GM23338 (cell line): Measurements from ENCODE around the gene SNAPIN. TPM values are rescaled to one million over a fixed set of nuclear protein-coding genes. Genes with fewer than 3 reads are reported as not detected.

Source experiments
- ATAC-seq: fragments of 200-7000 bp; cut with Tn5 transposase; 3 replicates; pipeline ENCODE4 v1.9.1; 2020
- DNase-seq: peaks from one replicate; pipeline ENCODE4 v3.0.0-alpha.2; 2015; ENCODE audit warnings: low spot score
- H2AFZ ChIP-seq: fragments of 200-600 bp; sonication (generic); 2 replicates; pipeline ENCODE4 v1.8.0; 2016; ENCODE audit warnings: antibody characterized with exemption, mild to moderate bottlenecking, moderate library complexity
- H3F3A ChIP-seq: fragments of 200-600 bp; sonication (generic); replicated peaks from 2 replicates; pipeline ENCODE4 v1.8.0; 2017; ENCODE audit warnings: antibody characterized with exemption, mixed run types, low read depth
- H3K27ac ChIP-seq: fragments of 200-600 bp; sonication (generic); 2 replicates; pipeline ENCODE4 v1.6.1; 2016; ENCODE audit warnings: low read depth
- H3K27me3 ChIP-seq: fragments of 200-600 bp; sonication (generic); 2 replicates; pipeline ENCODE4 v1.8.0; 2016; ENCODE audit warnings: mild to moderate bottlenecking, mixed run types, moderate library complexity; ENCODE audit not compliant: insufficient read depth
- H3K36me3 ChIP-seq: fragments of 200-600 bp; sonication (generic); 2 replicates; pipeline ENCODE4 v1.8.0; 2016; ENCODE audit warnings: mild to moderate bottlenecking; ENCODE audit not compliant: insufficient read depth
- H3K4me1 ChIP-seq: fragments of 200-600 bp; sonication (generic); 2 replicates; pipeline ENCODE4 v1.8.0; 2016; ENCODE audit warnings: mild to moderate bottlenecking, moderate library complexity; ENCODE audit not compliant: insufficient read depth
- H3K4me2 ChIP-seq: fragments of 200-600 bp; sonication (generic); 2 replicates; pipeline ENCODE4 v1.7.1; 2017; ENCODE audit warnings: mixed run types
- H3K4me3 ChIP-seq: fragments of 200-600 bp; sonication (generic); 2 replicates; pipeline ENCODE4 v1.6.1; 2016; ENCODE audit warnings: mixed run types
- H3K79me2 ChIP-seq: fragments of 200-600 bp; sonication (generic); replicated peaks from 2 replicates; pipeline ENCODE4 v1.8.0; 2017; ENCODE audit warnings: mild to moderate bottlenecking; ENCODE audit not compliant: insufficient read depth
- H3K9me2 ChIP-seq: fragments of 200-600 bp; sonication (generic); 2 replicates; pipeline ENCODE4 v1.8.0; 2017; ENCODE audit not compliant: insufficient read depth
- H4K20me1 ChIP-seq: fragments of 200-600 bp; sonication (generic); replicated peaks from 2 replicates; pipeline ENCODE4 v1.8.0; 2017; ENCODE audit warnings: mild to moderate bottlenecking; ENCODE audit not compliant: insufficient read depth
- H3K27ac Mint-ChIP-seq: 2 replicates; pipeline ENCODE4 v1.8.0; 2020; ENCODE audit warnings: inconsistent platforms, mild to moderate bottlenecking, moderate library complexity, mixed read lengths
- H3K27me3 Mint-ChIP-seq: 3 replicates; pipeline ENCODE4 v1.8.0; 2022; ENCODE audit warnings: low read depth, mild to moderate bottlenecking, moderate library complexity, mixed read lengths, inconsistent platforms; ENCODE audit not compliant: insufficient read depth, poor library complexity
- H3K36me3 Mint-ChIP-seq: 3 replicates; pipeline ENCODE4 v1.8.0; 2021; ENCODE audit warnings: low read depth, mild to moderate bottlenecking, inconsistent platforms, moderate library complexity, mixed read lengths
- H3K4me1 Mint-ChIP-seq: 3 replicates; pipeline ENCODE4 v1.8.0; 2020; ENCODE audit warnings: mild to moderate bottlenecking, inconsistent platforms, mixed read lengths
- H3K4me3 Mint-ChIP-seq: 3 replicates; pipeline ENCODE4 v1.8.0; 2021; ENCODE audit warnings: moderate library complexity, mild to moderate bottlenecking, inconsistent platforms, mixed read lengths
- H3K9me3 Mint-ChIP-seq: 3 replicates; pipeline ENCODE4 v1.8.0; 2020; ENCODE audit warnings: moderate library complexity, mild to moderate bottlenecking, inconsistent platforms, mixed read lengths
- CREB1 ChIP-seq: fragments of 250-450 bp; sonication (Bioruptor Pico); IDR thresholded peaks from 2 replicates; pipeline ENCODE4 v1.5.0; 2020; ENCODE audit warnings: low read depth, mild to moderate bottlenecking, moderate library complexity
- CTCF ChIP-seq, 2 experiments: fragments of 200-600 bp in 1 of 2; sonication (generic) in 1 of 2; conservative IDR thresholded peaks; 2 replicates each; pipeline versions ENCODE4 v1.5.1 to v1.6.1; 2016 to 2017; ENCODE audit warnings: antibody characterized with exemption in 2 of 2, low read depth in 2 of 2, mild to moderate bottlenecking in 2 of 2, moderate library complexity in 1 of 2
- EZH2 ChIP-seq: fragments of 200-600 bp; sonication (generic); IDR thresholded peaks from one replicate; pipeline ENCODE4 v1.8.0; 2017; ENCODE audit warnings: antibody characterized with exemption, mild to moderate bottlenecking, low read depth; ENCODE audit not compliant: unreplicated experiment
- EZH2phosphoT487 ChIP-seq: fragments of 200-600 bp; sonication (generic); IDR thresholded peaks from one replicate; pipeline ENCODE4 v1.8.1; 2018; ENCODE audit warnings: antibody characterized with exemption; ENCODE audit not compliant: unreplicated experiment
- JUNB ChIP-seq: IDR thresholded peaks from one replicate; pipeline ENCODE4 v1.6.1; 2016; ENCODE audit warnings: antibody characterized with exemption; ENCODE audit not compliant: unreplicated experiment
- NANOG ChIP-seq: IDR thresholded peaks from 2 replicates; pipeline ENCODE4 v1.6.1; 2016; ENCODE audit warnings: antibody characterized with exemption, borderline replicate concordance
- POLR2AphosphoS5 ChIP-seq: IDR thresholded peaks from 2 replicates; pipeline ENCODE4 v1.6.1; 2016; ENCODE audit warnings: antibody characterized with exemption, low read depth
- ZNF114 ChIP-seq: fragments of 250-450 bp; sonication (Bioruptor Pico); IDR thresholded peaks from 2 replicates; pipeline ENCODE4 v1.5.0; 2020; ENCODE audit warnings: mild to moderate bottlenecking, moderate library complexity
- ZNF331 ChIP-seq: fragments of 250-450 bp; sonication (Bioruptor Pico); IDR thresholded peaks from 2 replicates; pipeline ENCODE4 v1.5.0; 2020; ENCODE audit warnings: low read depth, mild to moderate bottlenecking, moderate library complexity
- polyA plus RNA-seq: library from polyadenylated mRNA; unstranded; fragments of >200 nt; fragmentation: Nextera tagmentation; extraction: Ambion mirVana; gene quantifications from 2 replicates; pipeline ENCODE4 v1.2.1, GENCODE V29; 2016
- total RNA-seq: library from RNA; depleted of rRNA; stranded (reverse); fragments of >200 nt; shearing (Covaris generic); gene quantifications from 2 replicates; pipeline ENCODE4 v1.2.3, GENCODE V29; 2014
- TF ChIP-seq, protein P1 (sequence below): IDR thresholded peaks from 2 replicates; pipeline ENCODE4 v1.6.1; 2016; ENCODE audit warnings: antibody characterized with exemption
- TF ChIP-seq, protein P2 (sequence below): fragments of 250-450 bp; sonication (Bioruptor Pico); IDR thresholded peaks from 2 replicates; pipeline ENCODE4 v1.5.0; 2020; ENCODE audit warnings: mild to moderate bottlenecking, moderate library complexity
- TF ChIP-seq, protein P3 (sequence below): IDR thresholded peaks from one replicate; pipeline ENCODE4 v1.6.1; 2018; ENCODE audit warnings: antibody characterized with exemption; ENCODE audit not compliant: unreplicated experiment

The SNAPIN gene
- total and polyA plus RNA-seq, 2 experiments from 2014 or later: 25.6 to 48.5 TPM

DNA sequence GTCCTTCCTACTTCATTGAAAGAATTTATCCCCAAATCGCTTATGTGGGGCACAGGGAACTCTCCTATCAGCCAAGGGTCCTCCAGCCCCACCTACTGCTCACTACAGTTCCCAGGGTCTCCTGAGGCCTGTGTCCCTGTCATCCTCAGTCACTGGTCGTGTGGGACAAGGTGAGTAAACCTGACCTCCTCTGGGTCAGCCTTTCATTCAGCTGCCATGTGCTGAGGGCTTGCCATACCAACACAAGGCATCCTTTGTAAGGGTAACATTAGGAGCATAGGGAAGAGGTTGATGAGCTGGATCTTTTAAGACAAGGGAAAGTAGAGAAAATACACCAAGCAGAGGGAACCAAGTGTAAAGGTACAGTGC is 11.2 kb upstream of the SNAPIN start:
- Mint-ChIP-seq H3K27me3 (peaks cover 12% of the 10 kb centered on the region), H3K27ac (peak overlapping the region; percentile 15; the same call in 1 of the 2 replicates), H3K4me1 (peaks cover 6% of the 10 kb centered on the region), H3K36me3 (peaks cover 44% of the 10 kb centered on the region), H3K4me3 (no peak overlapping the region), H3K9me3 (no peaks in the 10 kb centered on the region)
- H3K27ac ChIP-seq: peak overlapping the region; percentile 89
- no peaks in the 10 kb centered on the region for H3K4me1 ChIP-seq
- no peaks in the 10 kb centered on the region for H3K9me2 ChIP-seq
- H3K27me3 ChIP-seq: no peaks in the 10 kb centered on the region
- DNase-seq: peak; percentile 59
- peaks cover 3% of the 10 kb centered on the region; the same call in 1 of the 2 replicates for H3K79me2 ChIP-seq
- TF ChIP-seq ZNF114 (CRISPR knock-in tag) (no peak), EZH2 (no peak), NANOG (no peak), CTCF (conservative IDR thresholded peaks at IDR 0.05; ENCODE audit: low read depth in 2 of 2) (peak; percentile 9 to 40; a peak in 1 of 4 replicates), ZNF331 (no peak), JUNB (no peak), EZH2phosphoT487 (no peak), POLR2AphosphoS5 (peak; percentile 64), CREB1 (CRISPR knock-in tag) (no peak)
- TF ChIP-seq, protein P1, sequence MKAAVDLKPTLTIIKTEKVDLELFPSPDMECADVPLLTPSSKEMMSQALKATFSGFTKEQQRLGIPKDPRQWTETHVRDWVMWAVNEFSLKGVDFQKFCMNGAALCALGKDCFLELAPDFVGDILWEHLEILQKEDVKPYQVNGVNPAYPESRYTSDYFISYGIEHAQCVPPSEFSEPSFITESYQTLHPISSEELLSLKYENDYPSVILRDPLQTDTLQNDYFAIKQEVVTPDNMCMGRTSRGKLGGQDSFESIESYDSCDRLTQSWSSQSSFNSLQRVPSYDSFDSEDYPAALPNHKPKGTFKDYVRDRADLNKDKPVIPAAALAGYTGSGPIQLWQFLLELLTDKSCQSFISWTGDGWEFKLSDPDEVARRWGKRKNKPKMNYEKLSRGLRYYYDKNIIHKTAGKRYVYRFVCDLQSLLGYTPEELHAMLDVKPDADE: no peak
- TF ChIP-seq, protein P2, sequence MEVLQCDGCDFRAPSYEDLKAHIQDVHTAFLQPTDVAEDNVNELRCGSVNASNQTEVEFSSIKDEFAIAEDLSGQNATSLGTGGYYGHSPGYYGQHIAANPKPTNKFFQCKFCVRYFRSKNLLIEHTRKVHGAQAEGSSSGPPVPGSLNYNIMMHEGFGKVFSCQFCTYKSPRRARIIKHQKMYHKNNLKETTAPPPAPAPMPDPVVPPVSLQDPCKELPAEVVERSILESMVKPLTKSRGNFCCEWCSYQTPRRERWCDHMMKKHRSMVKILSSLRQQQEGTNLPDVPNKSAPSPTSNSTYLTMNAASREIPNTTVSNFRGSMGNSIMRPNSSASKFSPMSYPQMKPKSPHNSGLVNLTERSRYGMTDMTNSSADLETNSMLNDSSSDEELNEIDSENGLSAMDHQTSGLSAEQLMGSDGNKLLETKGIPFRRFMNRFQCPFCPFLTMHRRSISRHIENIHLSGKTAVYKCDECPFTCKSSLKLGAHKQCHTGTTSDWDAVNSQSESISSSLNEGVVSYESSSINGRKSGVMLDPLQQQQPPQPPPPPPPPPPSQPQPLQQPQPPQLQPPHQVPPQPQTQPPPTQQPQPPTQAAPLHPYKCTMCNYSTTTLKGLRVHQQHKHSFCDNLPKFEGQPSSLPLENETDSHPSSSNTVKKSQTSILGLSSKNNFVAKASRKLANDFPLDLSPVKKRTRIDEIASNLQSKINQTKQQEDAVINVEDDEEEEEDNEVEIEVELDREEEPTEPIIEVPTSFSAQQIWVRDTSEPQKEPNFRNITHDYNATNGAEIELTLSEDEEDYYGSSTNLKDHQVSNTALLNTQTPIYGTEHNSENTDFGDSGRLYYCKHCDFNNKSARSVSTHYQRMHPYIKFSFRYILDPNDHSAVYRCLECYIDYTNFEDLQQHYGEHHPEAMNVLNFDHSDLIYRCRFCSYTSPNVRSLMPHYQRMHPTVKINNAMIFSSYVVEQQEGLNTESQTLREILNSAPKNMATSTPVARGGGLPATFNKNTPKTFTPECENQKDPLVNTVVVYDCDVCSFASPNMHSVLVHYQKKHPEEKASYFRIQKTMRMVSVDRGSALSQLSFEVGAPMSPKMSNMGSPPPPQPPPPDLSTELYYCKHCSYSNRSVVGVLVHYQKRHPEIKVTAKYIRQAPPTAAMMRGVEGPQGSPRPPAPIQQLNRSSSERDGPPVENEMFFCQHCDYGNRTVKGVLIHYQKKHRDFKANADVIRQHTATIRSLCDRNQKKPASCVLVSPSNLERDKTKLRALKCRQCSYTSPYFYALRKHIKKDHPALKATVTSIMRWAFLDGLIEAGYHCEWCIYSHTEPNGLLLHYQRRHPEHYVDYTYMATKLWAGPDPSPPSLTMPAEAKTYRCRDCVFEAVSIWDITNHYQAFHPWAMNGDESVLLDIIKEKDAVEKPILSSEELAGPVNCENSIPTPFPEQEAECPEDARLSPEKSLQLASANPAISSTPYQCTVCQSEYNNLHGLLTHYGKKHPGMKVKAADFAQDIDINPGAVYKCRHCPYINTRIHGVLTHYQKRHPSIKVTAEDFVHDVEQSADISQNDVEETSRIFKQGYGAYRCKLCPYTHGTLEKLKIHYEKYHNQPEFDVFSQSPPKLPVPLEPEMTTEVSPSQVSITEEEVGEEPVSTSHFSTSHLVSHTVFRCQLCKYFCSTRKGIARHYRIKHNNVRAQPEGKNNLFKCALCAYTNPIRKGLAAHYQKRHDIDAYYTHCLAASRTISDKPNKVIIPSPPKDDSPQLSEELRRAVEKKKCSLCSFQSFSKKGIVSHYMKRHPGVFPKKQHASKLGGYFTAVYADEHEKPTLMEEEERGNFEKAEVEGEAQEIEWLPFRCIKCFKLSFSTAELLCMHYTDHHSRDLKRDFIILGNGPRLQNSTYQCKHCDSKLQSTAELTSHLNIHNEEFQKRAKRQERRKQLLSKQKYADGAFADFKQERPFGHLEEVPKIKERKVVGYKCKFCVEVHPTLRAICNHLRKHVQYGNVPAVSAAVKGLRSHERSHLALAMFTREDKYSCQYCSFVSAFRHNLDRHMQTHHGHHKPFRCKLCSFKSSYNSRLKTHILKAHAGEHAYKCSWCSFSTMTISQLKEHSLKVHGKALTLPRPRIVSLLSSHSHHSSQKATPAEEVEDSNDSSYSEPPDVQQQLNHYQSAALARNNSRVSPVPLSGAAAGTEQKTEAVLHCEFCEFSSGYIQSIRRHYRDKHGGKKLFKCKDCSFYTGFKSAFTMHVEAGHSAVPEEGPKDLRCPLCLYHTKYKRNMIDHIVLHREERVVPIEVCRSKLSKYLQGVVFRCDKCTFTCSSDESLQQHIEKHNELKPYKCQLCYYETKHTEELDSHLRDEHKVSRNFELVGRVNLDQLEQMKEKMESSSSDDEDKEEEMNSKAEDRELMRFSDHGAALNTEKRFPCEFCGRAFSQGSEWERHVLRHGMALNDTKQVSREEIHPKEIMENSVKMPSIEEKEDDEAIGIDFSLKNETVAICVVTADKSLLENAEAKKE: no peak
- TF ChIP-seq, protein P3, sequence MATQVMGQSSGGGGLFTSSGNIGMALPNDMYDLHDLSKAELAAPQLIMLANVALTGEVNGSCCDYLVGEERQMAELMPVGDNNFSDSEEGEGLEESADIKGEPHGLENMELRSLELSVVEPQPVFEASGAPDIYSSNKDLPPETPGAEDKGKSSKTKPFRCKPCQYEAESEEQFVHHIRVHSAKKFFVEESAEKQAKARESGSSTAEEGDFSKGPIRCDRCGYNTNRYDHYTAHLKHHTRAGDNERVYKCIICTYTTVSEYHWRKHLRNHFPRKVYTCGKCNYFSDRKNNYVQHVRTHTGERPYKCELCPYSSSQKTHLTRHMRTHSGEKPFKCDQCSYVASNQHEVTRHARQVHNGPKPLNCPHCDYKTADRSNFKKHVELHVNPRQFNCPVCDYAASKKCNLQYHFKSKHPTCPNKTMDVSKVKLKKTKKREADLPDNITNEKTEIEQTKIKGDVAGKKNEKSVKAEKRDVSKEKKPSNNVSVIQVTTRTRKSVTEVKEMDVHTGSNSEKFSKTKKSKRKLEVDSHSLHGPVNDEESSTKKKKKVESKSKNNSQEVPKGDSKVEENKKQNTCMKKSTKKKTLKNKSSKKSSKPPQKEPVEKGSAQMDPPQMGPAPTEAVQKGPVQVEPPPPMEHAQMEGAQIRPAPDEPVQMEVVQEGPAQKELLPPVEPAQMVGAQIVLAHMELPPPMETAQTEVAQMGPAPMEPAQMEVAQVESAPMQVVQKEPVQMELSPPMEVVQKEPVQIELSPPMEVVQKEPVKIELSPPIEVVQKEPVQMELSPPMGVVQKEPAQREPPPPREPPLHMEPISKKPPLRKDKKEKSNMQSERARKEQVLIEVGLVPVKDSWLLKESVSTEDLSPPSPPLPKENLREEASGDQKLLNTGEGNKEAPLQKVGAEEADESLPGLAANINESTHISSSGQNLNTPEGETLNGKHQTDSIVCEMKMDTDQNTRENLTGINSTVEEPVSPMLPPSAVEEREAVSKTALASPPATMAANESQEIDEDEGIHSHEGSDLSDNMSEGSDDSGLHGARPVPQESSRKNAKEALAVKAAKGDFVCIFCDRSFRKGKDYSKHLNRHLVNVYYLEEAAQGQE: no peak
- H3F3A ChIP-seq: peaks cover 41% of the 10 kb centered on the region
- peak; percentile 67 for ATAC-seq
- peaks cover 26% of the 10 kb centered on the region for H4K20me1 ChIP-seq
- no peak overlapping the region for H3K4me2 ChIP-seq
- no peak overlapping the region for H2AFZ ChIP-seq
- H3K4me3 ChIP-seq: no peak overlapping the region
- peaks cover 32% of the 10 kb centered on the region for H3K36me3 ChIP-seq
